ENCODE results near the gene SLC66A3.
"Not testable (repeated sequence)": the region's sequence is repeated elsewhere in the genome, so short reads cannot be mapped to it uniquely, and the experiment has no call there.

The SLC66A3 gene

GRCh38 chr2:11163439-11164317, 8.4 kb downstream of the SLC66A3 start:
- no peak for DNase-seq (ENCODE audit: low read depth)

GRCh38 chr2:11165046-11165445, 9.8 kb downstream of the SLC66A3 start:
- DNase-seq (ENCODE audit: low read depth) = not testable (repeated sequence)

GRCh38 chr2:11166476-11166875, 11.2 kb downstream of the SLC66A3 start:
- DNase-seq (ENCODE audit: low read depth) = no peak

GRCh38 chr2:11168488-11168887, 13.2 kb downstream of the SLC66A3 start:
- no peak for DNase-seq (ENCODE audit: low read depth)

- no peak for DNase-seq (ENCODE audit: low read depth)
These were observed 14.1 kb downstream of the SLC66A3 start for GRCh38 chr2:11169333-11169732.

GRCh38 chr2:11174222-11174621, 19.0 kb downstream of the SLC66A3 start:
- DNase-seq (ENCODE audit: low read depth) = no peak

GRCh38 chr2:11175293-11175795, 20.1 kb downstream of the SLC66A3 start:
- DNase-seq (ENCODE audit: low read depth) = no peak

GRCh38 chr2:11177871-11178690, 22.8 kb downstream of the SLC66A3 start:
- DNase-seq (ENCODE audit: low read depth) = no peak

- DNase-seq (ENCODE audit: low read depth) = no peak
These were observed 23.9 kb downstream of the SLC66A3 start for GRCh38 chr2:11179196-11179595.

GRCh38 chr2:11179899-11180298, 24.6 kb downstream of the SLC66A3 start:
- DNase-seq (ENCODE audit: low read depth) = no peak

GRCh38 chr2:11180653-11181052, 25.4 kb downstream of the SLC66A3 start:
- DNase-seq (ENCODE audit: low read depth) = no peak

GRCh38 chr2:11182951-11183350, 27.7 kb downstream of the SLC66A3 start:
- no peak for DNase-seq (ENCODE audit: low read depth)

GRCh38 chr2:11186145-11186544, 30.9 kb downstream of the SLC66A3 start:
- DNase-seq (ENCODE audit: low read depth) = no peak

- DNase-seq (ENCODE audit: low read depth) = no peak
These were observed 31.9 kb downstream of the SLC66A3 start for GRCh38 chr2:11187083-11187619.

GRCh38 chr2:11187731-11188130, 32.5 kb downstream of the SLC66A3 start:
- DNase-seq (ENCODE audit: low read depth) = no peak

GRCh38 chr2:11196246-11196645, 41.0 kb downstream of the SLC66A3 start:
- no peak for DNase-seq (ENCODE audit: low read depth)

- no peak for DNase-seq (ENCODE audit: low read depth)
These were observed 45.4 kb downstream of the SLC66A3 start for GRCh38 chr2:11200651-11201050.

- DNase-seq (ENCODE audit: low read depth) = no peak
These were observed 46.7 kb downstream of the SLC66A3 start for GRCh38 chr2:11201969-11202368.

GRCh38 chr2:11203480-11203879, 48.2 kb downstream of the SLC66A3 start:
- no peak for DNase-seq (ENCODE audit: low read depth)

GRCh38 chr2:11208083-11208482, 52.8 kb downstream of the SLC66A3 start:
- DNase-seq (ENCODE audit: low read depth) = no peak

GRCh38 chr2:11212645-11213044, 57.4 kb downstream of the SLC66A3 start:
- DNase-seq (ENCODE audit: low read depth) = no peak

GRCh38 chr2:11213090-11213638, 57.9 kb downstream of the SLC66A3 start:
- DNase-seq (ENCODE audit: low read depth) = no peak
